ENCODE data around the gene COQ8A.

Gene COQ8A

GRCh38 chr1:226904772-226905171 is 35.3 kb upstream of the COQ8A start:
- DNase-seq (ENCODE audit: low read depth), result no peak
- TF ChIP-seq CTCF (conservative IDR thresholded peaks at IDR 0.05; ENCODE audit: control insufficient read depth, insufficient read depth, low read depth, low read length), result no peak

GRCh38 chr1:226908419-226908818 is 31.7 kb upstream of the COQ8A start:
- no peak for TF ChIP-seq CTCF (conservative IDR thresholded peaks at IDR 0.05; ENCODE audit: control insufficient read depth, insufficient read depth, low read depth, low read length)
- H3K4me3 ChIP-seq (ENCODE audit: control insufficient read depth, low read depth, low read length), result no peak overlapping the region
- no peak for DNase-seq (ENCODE audit: low read depth)

More at GRCh38 chr1:226904772-226905171, 35.3 kb upstream of the COQ8A start:
- no peak overlapping the region for H3K4me3 ChIP-seq (ENCODE audit: control insufficient read depth, low read depth, low read length)

GRCh38 chr1:226908913-226909312 is 31.2 kb upstream of the COQ8A start:
- no peak for TF ChIP-seq CTCF (conservative IDR thresholded peaks at IDR 0.05; ENCODE audit: control insufficient read depth, insufficient read depth, low read depth, low read length)

GRCh38 chr1:226912587-226913176 is 27.4 kb upstream of the COQ8A start:
- TF ChIP-seq CTCF (conservative IDR thresholded peaks at IDR 0.05; ENCODE audit: control insufficient read depth, insufficient read depth, low read depth, low read length), result peak; percentile 38
- no peak overlapping the region for H3K4me3 ChIP-seq (ENCODE audit: control insufficient read depth, low read depth, low read length)
- DNase-seq (ENCODE audit: low read depth), result peak; percentile 14

More at GRCh38 chr1:226908913-226909312, 31.2 kb upstream of the COQ8A start:
- no peak overlapping the region for H3K4me3 ChIP-seq (ENCODE audit: control insufficient read depth, low read depth, low read length)
- peak; percentile 6 for DNase-seq (ENCODE audit: low read depth)

GRCh38 chr1:226915672-226915995 is 24.5 kb upstream of the COQ8A start:
- DNase-seq (ENCODE audit: low read depth), result no peak
- no peak for TF ChIP-seq CTCF (conservative IDR thresholded peaks at IDR 0.05; ENCODE audit: control insufficient read depth, insufficient read depth, low read depth, low read length)
- no peak overlapping the region for H3K4me3 ChIP-seq (ENCODE audit: control insufficient read depth, low read depth, low read length)

GRCh38 chr1:226916497-226916896 is 23.6 kb upstream of the COQ8A start:
- no peak overlapping the region for H3K4me3 ChIP-seq (ENCODE audit: control insufficient read depth, low read depth, low read length)
- no peak for TF ChIP-seq CTCF (conservative IDR thresholded peaks at IDR 0.05; ENCODE audit: control insufficient read depth, insufficient read depth, low read depth, low read length)
- no peak for DNase-seq (ENCODE audit: low read depth)

GRCh38 chr1:226919587-226919986 is 20.5 kb upstream of the COQ8A start:
- H3K4me3 ChIP-seq (ENCODE audit: control insufficient read depth, low read depth, low read length), result no peak overlapping the region
- TF ChIP-seq CTCF (conservative IDR thresholded peaks at IDR 0.05; ENCODE audit: control insufficient read depth, insufficient read depth, low read depth, low read length), result no peak
- no peak for DNase-seq (ENCODE audit: low read depth)
